Measurements from ENCODE around the gene LCE5A. TPM values are rescaled to one million over a fixed set of nuclear protein-coding genes. Genes with fewer than 3 reads are reported as not detected.
A peak's percentile ranks its signal among the peaks of the same experiment; 100 is the strongest.

LCE5A gene
- total and polyA plus RNA-seq, 2 donors (not counting 3 experiments of a cell fraction or from before 2014, with no cell fraction given), result not detected

DNA sequence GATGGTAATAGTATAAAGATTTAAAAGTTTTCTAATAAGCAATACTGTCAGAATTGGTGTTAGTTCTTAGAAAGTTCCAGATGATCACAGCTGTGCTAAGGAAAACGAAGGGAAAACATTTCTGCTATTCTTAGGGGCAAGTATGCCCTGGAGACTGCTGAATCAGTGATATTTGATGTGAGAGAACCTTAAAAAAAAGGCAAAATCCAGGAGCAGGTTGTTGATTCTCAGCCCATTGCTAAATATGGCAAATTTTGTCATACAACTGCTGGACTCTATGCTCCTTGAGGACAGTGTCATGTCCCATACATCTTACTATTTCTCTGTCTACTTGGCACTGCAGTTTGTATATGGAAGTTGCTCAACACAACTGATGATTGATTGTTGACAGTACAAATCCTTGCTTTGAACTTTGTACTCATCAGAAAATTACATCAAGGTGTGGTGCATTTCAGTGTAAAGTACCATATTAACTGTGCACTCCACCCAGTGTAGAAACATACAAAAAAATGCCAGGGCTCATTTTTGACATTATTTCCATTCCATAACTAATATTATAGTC, 14.6 kb downstream of the LCE5A start:
- Histone ChIP-seq H3K27ac (ENCODE audit: insufficient read depth, low read depth, low read length) (no peak overlapping the region), H3K27me3 (ENCODE audit: control insufficient read depth in 2 of 2, insufficient read depth in 2 of 2, low read length in 2 of 2) (no peaks in the 10 kb centered on the region), H3K9me3 (replicated peaks; ENCODE audit: control insufficient read depth, insufficient read depth, low read length) (no peaks in the 10 kb centered on the region), H3K79me2 (ENCODE audit: control insufficient read depth, insufficient read depth, low read length) (no peaks in the 10 kb centered on the region), H3K4me1 (ENCODE audit: control insufficient read depth, extremely low read depth, insufficient read depth, low read length) (no peaks in the 10 kb centered on the region), H3K36me3 (ENCODE audit: control insufficient read depth in 2 of 2, extremely low read depth in 1 of 2, insufficient read depth in 2 of 2, low read length in 2 of 2) (no peaks in the 10 kb centered on the region), H3K4me3 (replicated peaks in 1 of 3; ENCODE audit: insufficient read depth in 1 of 3, low read depth in 1 of 3, low read length in 3 of 3) (no peak overlapping the region), H4K20me1 (replicated peaks; ENCODE audit: control insufficient read depth, extremely low read depth, insufficient read depth, low read length) (no peaks in the 10 kb centered on the region), H3K9ac (replicated peaks; ENCODE audit: extremely low read depth, insufficient read depth, low read length) (no peak overlapping the region), H2AFZ (ENCODE audit: low read depth, low read length) (no peak overlapping the region), H3K9me1 (replicated peaks; ENCODE audit: control insufficient read depth, extremely low read depth, insufficient read depth, low read length) (no peaks in the 10 kb centered on the region), H3K4me2 (ENCODE audit: insufficient read depth, low read length) (no peak overlapping the region)
- FAIRE-seq, result no peak
- dilution Hi-C loops (cut with MboI; ENCODE audit: extremely low pct_ligation_motif_present, low sequenced_read_pairs), result no loop called here
- CTCF ChIA-PET, result interaction anchor here (0.8 kb wide), 1 partner anchor 8 kb away, joined by 3 read pairs; no protein-coding TSS in a partner anchor
- POLR2A ChIA-PET, result no interaction called here
- BruUV-seq (replicated peaks), result no TSS peak
- DNase-seq (ENCODE audit: low read depth, low spot score), result no peak
- no peak for TF ChIP-seq MYC (IDR thresholded peaks at IDR 0.05; ENCODE audit: low read depth, low read length)
- intact Hi-C loops (cut with micrococcal nuclease), result no loop called here

DNA sequence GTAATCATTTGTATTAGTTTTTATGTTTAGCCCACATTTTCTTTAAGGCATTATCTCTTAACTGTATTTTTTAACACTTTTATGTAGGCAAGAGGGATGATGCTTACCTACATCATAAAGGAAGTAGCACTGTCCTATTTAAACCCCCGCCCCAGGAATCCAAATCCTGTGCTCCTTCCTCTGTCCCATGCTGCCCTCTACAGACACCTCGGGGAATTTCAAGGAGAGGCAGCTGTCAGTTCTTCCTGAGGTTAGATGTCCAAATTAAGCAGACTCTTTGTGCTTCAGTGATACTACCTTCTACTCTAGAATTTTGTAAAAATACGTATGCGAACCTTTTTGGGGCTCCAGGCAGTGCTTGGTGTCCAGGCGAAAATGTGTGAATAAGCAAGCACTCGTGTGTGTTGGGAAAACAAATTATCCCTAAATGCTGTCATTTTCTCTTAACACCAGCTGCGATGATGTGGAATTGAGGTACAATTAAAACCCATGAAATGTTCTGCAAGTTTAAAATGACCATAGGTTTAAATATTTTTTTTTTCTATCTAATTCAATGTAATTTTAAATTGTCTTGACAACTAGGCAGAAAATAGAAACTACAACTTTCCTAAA, 22.8 kb downstream of the LCE5A start:
- Histone ChIP-seq H3K9me3 (replicated peaks; ENCODE audit: control insufficient read depth, insufficient read depth, low read length) (no peaks in the 10 kb centered on the region), H3K4me3 (replicated peaks in 1 of 3; ENCODE audit: insufficient read depth in 1 of 3, low read depth in 1 of 3, low read length in 3 of 3) (no peak overlapping the region), H3K4me1 (ENCODE audit: control insufficient read depth, extremely low read depth, insufficient read depth, low read length) (no peaks in the 10 kb centered on the region), H3K27me3 (ENCODE audit: control insufficient read depth in 2 of 2, insufficient read depth in 2 of 2, low read length in 2 of 2) (no peaks in the 10 kb centered on the region), H3K9me1 (replicated peaks; ENCODE audit: control insufficient read depth, extremely low read depth, insufficient read depth, low read length) (no peaks in the 10 kb centered on the region), H2AFZ (ENCODE audit: low read depth, low read length) (no peak overlapping the region), H3K79me2 (ENCODE audit: control insufficient read depth, insufficient read depth, low read length) (no peaks in the 10 kb centered on the region), H3K4me2 (ENCODE audit: insufficient read depth, low read length) (no peak overlapping the region), H3K36me3 (ENCODE audit: control insufficient read depth in 2 of 2, extremely low read depth in 1 of 2, insufficient read depth in 2 of 2, low read length in 2 of 2) (no peaks in the 10 kb centered on the region), H3K27ac (ENCODE audit: insufficient read depth, low read depth, low read length) (no peak overlapping the region), H3K9ac (replicated peaks; ENCODE audit: extremely low read depth, insufficient read depth, low read length) (no peak overlapping the region), H4K20me1 (replicated peaks; ENCODE audit: control insufficient read depth, extremely low read depth, insufficient read depth, low read length) (no peaks in the 10 kb centered on the region)
- no TSS peak for BruUV-seq (replicated peaks)
- ChIA-PET CTCF (interaction anchor here (0.5 to 8.4 kb wide), 15 partner anchors 9 to 75 kb away, joined by 3 to 181 read pairs (median 4); no protein-coding TSS in a partner anchor), POLR2A (no interaction called here)
- dilution Hi-C loops (cut with MboI; ENCODE audit: extremely low pct_ligation_motif_present, low sequenced_read_pairs) (no loop called here), intact Hi-C loops (cut with micrococcal nuclease) (loop anchor here (1.0 kb wide), 1 partner anchor 36 kb away; no protein-coding TSS in a partner anchor)
- no peak for TF ChIP-seq POLR2A (IDR thresholded peaks at IDR 0.05; ENCODE audit: low read depth, low read length)
- TF ChIP-seq, protein P1, sequence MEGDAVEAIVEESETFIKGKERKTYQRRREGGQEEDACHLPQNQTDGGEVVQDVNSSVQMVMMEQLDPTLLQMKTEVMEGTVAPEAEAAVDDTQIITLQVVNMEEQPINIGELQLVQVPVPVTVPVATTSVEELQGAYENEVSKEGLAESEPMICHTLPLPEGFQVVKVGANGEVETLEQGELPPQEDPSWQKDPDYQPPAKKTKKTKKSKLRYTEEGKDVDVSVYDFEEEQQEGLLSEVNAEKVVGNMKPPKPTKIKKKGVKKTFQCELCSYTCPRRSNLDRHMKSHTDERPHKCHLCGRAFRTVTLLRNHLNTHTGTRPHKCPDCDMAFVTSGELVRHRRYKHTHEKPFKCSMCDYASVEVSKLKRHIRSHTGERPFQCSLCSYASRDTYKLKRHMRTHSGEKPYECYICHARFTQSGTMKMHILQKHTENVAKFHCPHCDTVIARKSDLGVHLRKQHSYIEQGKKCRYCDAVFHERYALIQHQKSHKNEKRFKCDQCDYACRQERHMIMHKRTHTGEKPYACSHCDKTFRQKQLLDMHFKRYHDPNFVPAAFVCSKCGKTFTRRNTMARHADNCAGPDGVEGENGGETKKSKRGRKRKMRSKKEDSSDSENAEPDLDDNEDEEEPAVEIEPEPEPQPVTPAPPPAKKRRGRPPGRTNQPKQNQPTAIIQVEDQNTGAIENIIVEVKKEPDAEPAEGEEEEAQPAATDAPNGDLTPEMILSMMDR (IDR thresholded peaks at IDR 0.05; ENCODE audit: extremely low read depth in 1 of 2, insufficient read depth in 1 of 2, low read depth in 1 of 2, low read length in 2 of 2), result peak; percentile 51 to 62
- FAIRE-seq (peak; percentile 63), DNase-seq (ENCODE audit: low read depth, low spot score) (peak; percentile 36)
